ENCODE data around the gene TDRD1. TPM values are rescaled to one million over a fixed set of nuclear protein-coding genes. Genes with fewer than 3 reads are reported as not detected.

TDRD1 gene
- total and polyA plus RNA-seq, 2 donors (not counting 3 experiments of a cell fraction or from before 2014, with no cell fraction given) = not detected

DNA sequence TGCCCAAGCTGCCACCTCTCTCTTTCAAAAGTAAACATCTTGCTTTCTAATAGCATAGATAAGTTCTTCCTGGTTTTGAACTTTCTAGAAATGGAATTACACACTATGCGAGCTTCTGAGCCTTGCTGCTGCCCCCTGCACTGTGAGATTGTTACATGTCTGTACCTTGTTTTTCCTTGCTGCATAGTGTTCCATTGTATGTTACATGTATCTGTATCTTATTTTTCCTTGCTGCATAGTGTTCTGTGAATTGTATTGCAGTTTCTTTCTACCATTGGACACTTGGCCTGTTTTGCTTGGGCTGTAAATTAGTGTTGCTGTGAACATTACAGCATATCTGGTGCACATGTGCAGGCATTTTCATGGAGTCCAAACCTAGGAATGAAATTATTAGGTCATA lies 35.9 kb downstream of the TDRD1 start:
- Histone ChIP-seq H3K27ac (ENCODE audit: insufficient read depth, low read depth, low read length) (no peak overlapping the region), H3K4me2 (ENCODE audit: insufficient read depth, low read length) (no peak overlapping the region), H4K20me1 (replicated peaks; ENCODE audit: control insufficient read depth, extremely low read depth, insufficient read depth, low read length) (no peaks in the 10 kb centered on the region), H2AFZ (ENCODE audit: low read depth, low read length) (no peak overlapping the region), H3K4me1 (ENCODE audit: control insufficient read depth, extremely low read depth, insufficient read depth, low read length) (no peaks in the 10 kb centered on the region), H3K9ac (replicated peaks; ENCODE audit: extremely low read depth, insufficient read depth, low read length) (no peak overlapping the region), H3K36me3 (ENCODE audit: control insufficient read depth in 2 of 2, extremely low read depth in 1 of 2, insufficient read depth in 2 of 2, low read length in 2 of 2) (no peaks in the 10 kb centered on the region), H3K27me3 (ENCODE audit: control insufficient read depth in 2 of 2, insufficient read depth in 2 of 2, low read length in 2 of 2) (peaks cover 0 to 4% of the 10 kb centered on the region in 2 experiments), H3K9me3 (replicated peaks; ENCODE audit: control insufficient read depth, insufficient read depth, low read length) (no peaks in the 10 kb centered on the region), H3K79me2 (ENCODE audit: control insufficient read depth, insufficient read depth, low read length) (no peaks in the 10 kb centered on the region), H3K4me3 (replicated peaks in 1 of 3; ENCODE audit: insufficient read depth in 1 of 3, low read depth in 1 of 3, low read length in 3 of 3) (no peak overlapping the region), H3K9me1 (replicated peaks; ENCODE audit: control insufficient read depth, extremely low read depth, insufficient read depth, low read length) (no peaks in the 10 kb centered on the region)
- dilution Hi-C loops (cut with MboI; ENCODE audit: extremely low pct_ligation_motif_present, low sequenced_read_pairs) = no loop called here
- TF ChIP-seq MYC (IDR thresholded peaks at IDR 0.05; ENCODE audit: low read depth, low read length) (no peak), MAX (IDR thresholded peaks at IDR 0.05; ENCODE audit: insufficient read depth, insufficient read length) (no peak), EZH2 (IDR thresholded peaks at IDR 0.05; ENCODE audit: borderline replicate concordance, low read depth, low read length, severe bottlenecking) (no peak), POLR2AphosphoS5 (IDR thresholded peaks at IDR 0.05; ENCODE audit: insufficient read depth, low read depth, low read length) (no peak), FOS (IDR thresholded peaks at IDR 0.05; ENCODE audit: borderline replicate concordance, insufficient read depth, low read length) (no peak), GATA2 (IDR thresholded peaks at IDR 0.05; ENCODE audit: insufficient read depth, insufficient read length, low read depth, low read length) (no peak), POLR2A (IDR thresholded peaks at IDR 0.05; ENCODE audit: low read depth, low read length) (no peak), JUN (IDR thresholded peaks at IDR 0.05; ENCODE audit: borderline replicate concordance, insufficient read depth, insufficient read length, low read depth) (no peak)
- TF ChIP-seq, protein P1, sequence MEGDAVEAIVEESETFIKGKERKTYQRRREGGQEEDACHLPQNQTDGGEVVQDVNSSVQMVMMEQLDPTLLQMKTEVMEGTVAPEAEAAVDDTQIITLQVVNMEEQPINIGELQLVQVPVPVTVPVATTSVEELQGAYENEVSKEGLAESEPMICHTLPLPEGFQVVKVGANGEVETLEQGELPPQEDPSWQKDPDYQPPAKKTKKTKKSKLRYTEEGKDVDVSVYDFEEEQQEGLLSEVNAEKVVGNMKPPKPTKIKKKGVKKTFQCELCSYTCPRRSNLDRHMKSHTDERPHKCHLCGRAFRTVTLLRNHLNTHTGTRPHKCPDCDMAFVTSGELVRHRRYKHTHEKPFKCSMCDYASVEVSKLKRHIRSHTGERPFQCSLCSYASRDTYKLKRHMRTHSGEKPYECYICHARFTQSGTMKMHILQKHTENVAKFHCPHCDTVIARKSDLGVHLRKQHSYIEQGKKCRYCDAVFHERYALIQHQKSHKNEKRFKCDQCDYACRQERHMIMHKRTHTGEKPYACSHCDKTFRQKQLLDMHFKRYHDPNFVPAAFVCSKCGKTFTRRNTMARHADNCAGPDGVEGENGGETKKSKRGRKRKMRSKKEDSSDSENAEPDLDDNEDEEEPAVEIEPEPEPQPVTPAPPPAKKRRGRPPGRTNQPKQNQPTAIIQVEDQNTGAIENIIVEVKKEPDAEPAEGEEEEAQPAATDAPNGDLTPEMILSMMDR (IDR thresholded peaks at IDR 0.05; ENCODE audit: extremely low read depth in 1 of 2, insufficient read depth in 1 of 2, low read depth in 1 of 2, low read length in 2 of 2) = no peak
- no peak for FAIRE-seq
- POLR2A ChIA-PET = no interaction called here
- DNase-seq (ENCODE audit: low read depth, low spot score) = no peak
- CTCF ChIA-PET = no interaction called here
- intact Hi-C loops (cut with micrococcal nuclease) = no loop called here
- BruUV-seq (replicated peaks) = no TSS peak
